Measurements from ENCODE around the gene C1QTNF2. TPM values are rescaled to one million over a fixed set of nuclear protein-coding genes. Genes with fewer than 3 reads are reported as not detected.

C1QTNF2 gene
- total RNA-seq, 1 donor from 2014 or later = 0.31 TPM

DNA sequence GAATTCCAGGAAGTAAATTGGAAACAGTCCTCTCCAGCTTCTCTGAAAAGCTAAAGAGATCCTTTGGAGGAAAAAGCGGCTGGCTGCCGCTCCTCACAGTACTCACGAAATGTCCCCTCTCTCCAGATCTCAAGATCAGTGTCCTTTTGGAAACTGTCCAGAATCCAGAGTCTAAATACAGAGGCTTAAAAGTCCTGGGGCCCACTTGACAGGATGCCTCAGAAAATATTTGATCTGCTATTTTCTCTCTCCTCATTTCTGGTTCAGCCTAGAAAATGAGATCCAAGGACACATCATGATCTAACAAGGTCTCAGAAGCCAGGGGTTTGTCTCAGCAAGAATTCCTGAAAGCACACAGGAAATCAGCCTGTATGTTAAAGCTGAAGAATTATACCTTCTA lies 7.2 kb downstream of the C1QTNF2 start:
- DNase-seq (ENCODE audit: extremely low spot score, unreplicated experiment) = no peak
- no peak overlapping the region for H3K4me3 Mint-ChIP-seq
- H3K9me3 Mint-ChIP-seq = no peaks in the 10 kb centered on the region
- H3K4me1 Mint-ChIP-seq (ENCODE audit: unreplicated experiment) = peaks cover 20% of the 10 kb centered on the region
- H3K36me3 Mint-ChIP-seq = no peaks in the 10 kb centered on the region
- peak overlapping the region; percentile 45 for H3K27ac Mint-ChIP-seq
- TF ChIP-seq, protein P1, sequence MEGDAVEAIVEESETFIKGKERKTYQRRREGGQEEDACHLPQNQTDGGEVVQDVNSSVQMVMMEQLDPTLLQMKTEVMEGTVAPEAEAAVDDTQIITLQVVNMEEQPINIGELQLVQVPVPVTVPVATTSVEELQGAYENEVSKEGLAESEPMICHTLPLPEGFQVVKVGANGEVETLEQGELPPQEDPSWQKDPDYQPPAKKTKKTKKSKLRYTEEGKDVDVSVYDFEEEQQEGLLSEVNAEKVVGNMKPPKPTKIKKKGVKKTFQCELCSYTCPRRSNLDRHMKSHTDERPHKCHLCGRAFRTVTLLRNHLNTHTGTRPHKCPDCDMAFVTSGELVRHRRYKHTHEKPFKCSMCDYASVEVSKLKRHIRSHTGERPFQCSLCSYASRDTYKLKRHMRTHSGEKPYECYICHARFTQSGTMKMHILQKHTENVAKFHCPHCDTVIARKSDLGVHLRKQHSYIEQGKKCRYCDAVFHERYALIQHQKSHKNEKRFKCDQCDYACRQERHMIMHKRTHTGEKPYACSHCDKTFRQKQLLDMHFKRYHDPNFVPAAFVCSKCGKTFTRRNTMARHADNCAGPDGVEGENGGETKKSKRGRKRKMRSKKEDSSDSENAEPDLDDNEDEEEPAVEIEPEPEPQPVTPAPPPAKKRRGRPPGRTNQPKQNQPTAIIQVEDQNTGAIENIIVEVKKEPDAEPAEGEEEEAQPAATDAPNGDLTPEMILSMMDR (conservative IDR thresholded peaks at IDR 0.05) = no peak
- peaks cover 4% of the 10 kb centered on the region for H3K27me3 Mint-ChIP-seq

DNA sequence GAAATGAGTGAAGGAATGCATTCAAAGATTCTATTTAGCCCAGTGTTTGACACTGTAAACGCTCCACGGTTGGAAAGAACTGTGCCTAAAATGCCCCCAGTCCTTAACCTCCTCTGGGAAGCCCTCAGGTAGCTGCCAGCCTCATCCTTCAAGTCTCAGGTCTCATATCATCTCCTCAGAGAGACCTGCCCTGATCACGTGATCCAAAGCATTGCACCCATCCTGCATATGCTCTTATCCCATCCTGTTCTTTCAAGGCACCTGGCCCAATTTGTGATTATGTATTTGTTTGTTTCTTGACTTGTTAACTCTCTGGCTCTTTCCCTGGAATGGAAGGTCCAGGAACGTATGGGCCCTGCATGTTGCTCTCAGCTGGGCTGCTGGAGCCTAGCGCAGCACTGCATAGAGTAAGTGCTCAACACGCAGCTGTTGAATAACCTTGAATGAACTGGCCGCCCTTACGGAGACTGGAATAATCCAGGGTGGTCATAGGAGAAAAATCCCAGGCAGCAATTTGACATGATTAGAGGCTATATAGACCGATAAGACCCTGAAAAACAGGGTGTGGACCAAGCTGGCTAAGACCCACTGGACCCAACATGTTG lies 8.7 kb downstream of the C1QTNF2 start:
- H3K9me3 Mint-ChIP-seq = no peaks in the 10 kb centered on the region
- H3K4me3 Mint-ChIP-seq = no peak overlapping the region
- no peaks in the 10 kb centered on the region for H3K27me3 Mint-ChIP-seq
- TF ChIP-seq, protein P1 (conservative IDR thresholded peaks at IDR 0.05) = no peak
- H3K4me1 Mint-ChIP-seq (ENCODE audit: unreplicated experiment) = peaks cover 23% of the 10 kb centered on the region
- no peak for DNase-seq (ENCODE audit: extremely low spot score, unreplicated experiment)
- no peak overlapping the region for H3K27ac Mint-ChIP-seq
- H3K36me3 Mint-ChIP-seq = no peaks in the 10 kb centered on the region

DNA sequence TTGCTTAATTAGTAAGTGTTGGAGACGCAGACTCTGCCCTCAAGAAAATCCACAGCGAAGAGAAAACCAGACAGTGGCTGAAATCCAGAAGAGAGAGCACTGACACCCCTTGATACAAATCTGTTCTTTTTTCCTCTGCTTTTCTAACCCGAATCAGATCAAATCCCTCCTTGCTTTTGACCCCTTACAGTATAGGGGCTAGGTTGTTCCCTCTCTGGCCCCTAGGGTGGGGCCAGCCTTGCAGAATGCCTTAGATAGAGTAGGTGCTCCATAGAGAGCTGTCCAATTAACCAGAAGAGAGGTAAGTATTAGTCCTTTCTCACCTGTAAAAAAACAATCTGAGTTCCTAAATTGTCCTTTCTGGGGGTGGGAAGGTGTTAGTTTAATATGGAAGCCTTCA lies 10.1 kb downstream of the C1QTNF2 start:
- Mint-ChIP-seq H3K9me3 (no peaks in the 10 kb centered on the region), H3K27ac (peak overlapping the region; percentile 66)
- DNase-seq (ENCODE audit: extremely low spot score, unreplicated experiment) = no peak

DNA sequence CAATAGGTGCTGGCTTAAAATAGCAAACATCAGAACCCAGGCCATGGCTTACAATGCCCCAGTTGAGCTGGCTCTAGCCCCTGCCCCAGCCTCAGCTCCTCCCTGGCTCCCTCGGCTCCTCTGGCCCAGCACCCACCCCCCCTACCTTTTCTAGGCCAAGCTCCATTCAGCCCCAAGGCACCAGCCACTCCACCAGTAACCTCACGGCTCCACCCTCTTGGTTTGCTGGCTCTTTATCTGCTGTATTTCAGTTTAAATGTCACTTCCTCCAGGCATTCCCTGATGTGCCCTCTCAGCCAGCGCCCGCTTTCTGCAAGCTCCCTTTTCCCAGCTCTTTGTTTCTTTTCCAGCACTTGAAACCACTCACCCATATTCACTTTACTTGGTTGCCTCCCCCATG lies 10.6 kb downstream of the C1QTNF2 start:
- Mint-ChIP-seq H3K27ac (peak overlapping the region; percentile 66), H3K9me3 (no peaks in the 10 kb centered on the region), H3K36me3 (no peaks in the 10 kb centered on the region), H3K4me1 (ENCODE audit: unreplicated experiment) (peaks cover 24% of the 10 kb centered on the region), H3K27me3 (no peaks in the 10 kb centered on the region), H3K4me3 (no peak overlapping the region)
- TF ChIP-seq, protein P1 (conservative IDR thresholded peaks at IDR 0.05) = no peak
- DNase-seq (ENCODE audit: extremely low spot score, unreplicated experiment) = no peak

More for the DNA sequence above, 10.1 kb downstream of the C1QTNF2 start:
- Mint-ChIP-seq H3K36me3 (no peaks in the 10 kb centered on the region), H3K27me3 (no peaks in the 10 kb centered on the region), H3K4me3 (no peak overlapping the region), H3K4me1 (ENCODE audit: unreplicated experiment) (peaks cover 24% of the 10 kb centered on the region)
- TF ChIP-seq, protein P1 (conservative IDR thresholded peaks at IDR 0.05) = no peak

DNA sequence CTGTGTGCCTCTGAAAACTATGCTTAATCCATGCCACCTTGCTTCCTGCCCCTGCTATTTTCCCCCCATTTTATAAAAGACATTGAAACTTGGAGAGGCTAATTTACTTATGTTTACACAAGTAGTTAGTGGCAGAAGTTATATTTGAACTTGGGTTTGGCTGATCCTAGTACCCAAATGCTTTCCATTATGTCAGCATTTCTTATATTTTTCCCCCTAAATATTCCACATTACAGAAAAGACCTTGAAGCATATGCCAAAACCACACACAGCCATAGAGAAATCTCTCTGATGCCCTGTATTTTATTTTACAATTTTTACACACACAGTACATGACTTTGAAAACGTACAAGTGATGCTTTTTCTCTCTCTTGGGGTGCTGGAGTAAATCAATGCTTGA lies 11.2 kb downstream of the C1QTNF2 start:
- Mint-ChIP-seq H3K4me1 (ENCODE audit: unreplicated experiment) (peaks cover 24% of the 10 kb centered on the region), H3K9me3 (no peaks in the 10 kb centered on the region), H3K36me3 (no peaks in the 10 kb centered on the region), H3K27ac (no peak overlapping the region), H3K27me3 (no peaks in the 10 kb centered on the region), H3K4me3 (no peak overlapping the region)
- TF ChIP-seq, protein P1 (conservative IDR thresholded peaks at IDR 0.05) = no peak
- no peak for DNase-seq (ENCODE audit: extremely low spot score, unreplicated experiment)
